MM.1S (cell line): ENCODE measurements around the gene UGGT1.
A peak's percentile ranks its signal among the peaks of the same experiment; 100 is the strongest.

ENCODE experiments used
- DNase-seq: peaks from one replicate; pipeline ENCODE4 v3.0.0-alpha.2; 2015
- H2AFZ ChIP-seq: fragments of 300-600 bp; sonication (generic); 2 replicates; pipeline ENCODE4 v1.6.0; 2016; ENCODE audit warnings: antibody characterized with exemption, low read length
- H3F3A ChIP-seq: fragments of 300-600 bp; sonication (generic); 2 replicates; pipeline ENCODE4 v1.6.1; 2016; ENCODE audit warnings: mild to moderate bottlenecking, antibody characterized with exemption, low read length, moderate library complexity, mixed read lengths; ENCODE audit not compliant: insufficient read depth
- H3K27ac ChIP-seq: fragments of 300-600 bp; sonication (generic); 2 replicates; pipeline ENCODE4 v1.5.1; 2016; ENCODE audit warnings: mild to moderate bottlenecking, low read length
- H3K27me3 ChIP-seq: fragments of 300-600 bp; sonication (generic); replicated peaks from 2 replicates; pipeline ENCODE4 v1.6.0; 2016; ENCODE audit warnings: low read length; ENCODE audit not compliant: insufficient read depth
- H3K36me3 ChIP-seq: fragments of 300-600 bp; sonication (generic); replicated peaks from 2 replicates; pipeline ENCODE4 v1.6.1; 2016; ENCODE audit warnings: mild to moderate bottlenecking, low read length, mixed read lengths; ENCODE audit not compliant: insufficient read depth
- H3K4me1 ChIP-seq: fragments of 300-600 bp; sonication (generic); 2 replicates; pipeline ENCODE4 v1.6.1; 2016; ENCODE audit warnings: low read length, mixed read lengths
- H3K4me2 ChIP-seq: fragments of 300-600 bp; sonication (generic); 2 replicates; pipeline ENCODE4 v1.6.0; 2016; ENCODE audit warnings: low read depth, low read length
- H3K4me3 ChIP-seq: fragments of 300-600 bp; sonication (generic); 2 replicates; pipeline ENCODE4 v1.5.1; 2016; ENCODE audit warnings: low read length, mixed read lengths
- H3K79me2 ChIP-seq: fragments of 300-600 bp; sonication (generic); 2 replicates; pipeline ENCODE4 v1.6.1; 2016; ENCODE audit warnings: mixed run types, low read length, mixed read lengths
- H3K9ac ChIP-seq: fragments of 300-600 bp; sonication (generic); 2 replicates; pipeline ENCODE4 v1.6.1; 2016; ENCODE audit warnings: low read length, mixed read lengths
- H3K9me2 ChIP-seq: fragments of 300-600 bp; sonication (generic); replicated peaks from 2 replicates; pipeline ENCODE4 v1.6.1; 2016; ENCODE audit warnings: mild to moderate bottlenecking, low read length, mixed read lengths; ENCODE audit not compliant: insufficient read depth
- H3K9me3 ChIP-seq: fragments of 300-600 bp; sonication (generic); replicated peaks from 2 replicates; pipeline ENCODE4 v1.6.1; 2016; ENCODE audit warnings: mild to moderate bottlenecking, low read length, mixed read lengths; ENCODE audit not compliant: insufficient read depth
- H4K20me1 ChIP-seq: fragments of 300-600 bp; sonication (generic); 2 replicates; pipeline ENCODE4 v1.6.1; 2016; ENCODE audit warnings: mild to moderate bottlenecking, low read length, moderate library complexity, mixed read lengths; ENCODE audit not compliant: insufficient read depth
- CTCF ChIP-seq: fragments of 300-600 bp; sonication (generic); IDR thresholded peaks from 2 replicates; pipeline ENCODE4 v1.5.1; 2016; ENCODE audit warnings: antibody characterized with exemption, low read length, mixed read lengths
- EZH2 ChIP-seq: fragments of 300-600 bp; sonication (generic); optimal IDR thresholded peaks from 2 replicates; pipeline ENCODE3; 2017; ENCODE audit warnings: low read depth, mild to moderate bottlenecking, antibody characterized with exemption, low read length, mixed read lengths
- EZH2phosphoT487 ChIP-seq: fragments of 300-600 bp; sonication (generic); IDR thresholded peaks from 2 replicates; pipeline ENCODE4 v1.6.1; 2018; ENCODE audit warnings: antibody characterized with exemption, low read length

Gene UGGT1

GRCh38 chr2:128090945-128091725, at the start of gene UGGT1:
Gene UGGT1, plus strand, starts transcription at chr2:128091200. Its CDS starts 158 bp downstream, at chr2:128091358.
- Histone ChIP-seq H3K27me3 (no peaks in the 10 kb centered on the region), H2AFZ (peak within 1 kb of the TSS; percentile 93), H3K4me3 (peak within 1 kb of the TSS; percentile 84), H3K4me2 (peak within 1 kb of the TSS; percentile 77), H4K20me1 (no peaks in the 10 kb centered on the region), H3F3A (peaks cover 9% of the 10 kb centered on the region), H3K4me1 (no peaks in the 10 kb centered on the region), H3K27ac (peak within 1 kb of the TSS; percentile 68), H3K36me3 (no peaks in the 10 kb centered on the region), H3K79me2 (peaks cover 50% of the 10 kb centered on the region), H3K9me3 (no peaks in the 10 kb centered on the region), H3K9ac (peak within 1 kb of the TSS; percentile 89), H3K9me2 (no peaks in the 10 kb centered on the region)
- DNase-seq = peak; percentile 98
- TF ChIP-seq CTCF = no peak
- no peak for TF ChIP-seq EZH2phosphoT487
- no peak for TF ChIP-seq EZH2

- Histone ChIP-seq H3K4me3 (no peak overlapping the region), H3K9ac (no peak overlapping the region), H3K27me3 (no peaks in the 10 kb centered on the region), H3K9me2 (no peaks in the 10 kb centered on the region), H3K27ac (no peak overlapping the region), H3K4me1 (no peaks in the 10 kb centered on the region), H3K9me3 (no peaks in the 10 kb centered on the region), H4K20me1 (no peaks in the 10 kb centered on the region), H3K36me3 (no peaks in the 10 kb centered on the region), H3F3A (no peaks in the 10 kb centered on the region), H3K4me2 (no peak overlapping the region), H2AFZ (no peak overlapping the region), H3K79me2 (no peaks in the 10 kb centered on the region)
- no peak for DNase-seq
- TF ChIP-seq EZH2phosphoT487 (no peak), CTCF (no peak), EZH2 (no peak)
Measured at GRCh38 chr2:128041561-128041960, 49.4 kb upstream of the UGGT1 start.

- H4K20me1 ChIP-seq = no peaks in the 10 kb centered on the region
- no peaks in the 10 kb centered on the region for H3K4me1 ChIP-seq
- no peak overlapping the region for H3K9ac ChIP-seq
- H3K36me3 ChIP-seq = no peaks in the 10 kb centered on the region
- DNase-seq = no peak
- no peak overlapping the region for H2AFZ ChIP-seq
- TF ChIP-seq CTCF (no peak), EZH2 (no peak), EZH2phosphoT487 (no peak)
- H3K27me3 ChIP-seq = no peaks in the 10 kb centered on the region
- H3F3A ChIP-seq = no peaks in the 10 kb centered on the region
- no peaks in the 10 kb centered on the region for H3K9me3 ChIP-seq
- no peaks in the 10 kb centered on the region for H3K79me2 ChIP-seq
- H3K4me2 ChIP-seq = no peak overlapping the region
- no peaks in the 10 kb centered on the region for H3K9me2 ChIP-seq
- H3K4me3 ChIP-seq = no peak overlapping the region
- no peak overlapping the region for H3K27ac ChIP-seq
Measured at GRCh38 chr2:128043041-128043440, 48.0 kb upstream of the UGGT1 start.
